Panc1 (cell line): ENCODE data around the gene ATP5PF. TPM values are rescaled to one million over a fixed set of nuclear protein-coding genes. Genes with fewer than 3 reads are reported as not detected.

Experiments used
- ATAC-seq: fragments of 200-7000 bp; cut with Tn5 transposase; 2 replicates; pipeline ENCODE4 v1.9.1; 2020; ENCODE audit warnings: mild to moderate bottlenecking, moderate library complexity
- BruUV-seq: library from RNA; stranded (reverse); fragments of 400-500 nt; replicated peaks from 2 replicates; lab custom pipeline; 2021; lab: Mats Ljungman, UMichigan
- CTCF ChIA-PET: fragments of 300-600 bp; sonication (Branson Sonifier 250); formaldehyde crosslinking; loops from one replicate; lab custom pipeline; 2022; ENCODE audit warnings: antibody characterized with exemption; lab: Charles Lee
- POLR2A ChIA-PET: fragments of 300-600 bp; sonication (Branson Sonifier 250); formaldehyde crosslinking; loops from one replicate; lab custom pipeline; 2022; ENCODE audit warnings: antibody characterized with exemption; lab: Charles Lee
- DNase-seq: peaks from one replicate; pipeline ENCODE4 v3.0.0-alpha.2; 2010; ENCODE audit warnings: low read depth, low spot score
- H3K27ac ChIP-seq: 2 replicates; pipeline ENCODE4 v1.5.1; 2011; ENCODE audit warnings: mild to moderate bottlenecking, low read length, inconsistent platforms
- H3K27me3 ChIP-seq: fragments of 200-500 bp; sonication (Bioruptor generic); 2 replicates; pipeline ENCODE4 v1.6.0; 2014; ENCODE audit warnings: low read length, inconsistent platforms; ENCODE audit not compliant: control insufficient read depth, insufficient read depth
- H3K36me3 ChIP-seq: fragments of 200-500 bp; sonication (Bioruptor generic); 2 replicates; pipeline ENCODE4 v1.5.1; 2014; ENCODE audit warnings: inconsistent platforms, mild to moderate bottlenecking, low read length, moderate library complexity; ENCODE audit not compliant: control insufficient read depth, insufficient read depth
- H3K4me1 ChIP-seq: 2 replicates; pipeline ENCODE4 v1.5.1; 2011; ENCODE audit warnings: inconsistent platforms, mild to moderate bottlenecking, low read length, moderate library complexity; ENCODE audit not compliant: control insufficient read depth, insufficient read depth
- H3K4me3 ChIP-seq, 2 experiments: 2 replicates each; pipeline ENCODE4 v1.5.1; 2011 to 2012; ENCODE audit warnings: low read depth in 2 of 2, low read length in 2 of 2, mild to moderate bottlenecking in 2 of 2, inconsistent platforms in 1 of 2, moderate library complexity in 1 of 2
- H3K9me3 ChIP-seq: fragments of 200-500 bp; sonication (Bioruptor generic); 2 replicates; pipeline ENCODE4 v1.5.1; 2014; ENCODE audit warnings: low read depth, mild to moderate bottlenecking, inconsistent platforms, low read length, moderate library complexity; ENCODE audit not compliant: control insufficient read depth, insufficient read depth
- POLR2AphosphoS5 ChIP-seq: IDR thresholded peaks from 2 replicates; pipeline ENCODE4 v1.6.1; 2012; ENCODE audit warnings: mild to moderate bottlenecking, low read depth, low read length, moderate library complexity
- SIN3A ChIP-seq: IDR thresholded peaks from 2 replicates; pipeline ENCODE4 v1.6.1; 2012; ENCODE audit warnings: low read depth, mild to moderate bottlenecking, low read length, moderate library complexity, borderline replicate concordance; ENCODE audit not compliant: insufficient read depth
- TCF7L2 ChIP-seq: IDR thresholded peaks from 2 replicates; pipeline ENCODE4 v1.6.1; 2011; ENCODE audit warnings: mild to moderate bottlenecking, low read depth, low read length, inconsistent platforms
- in situ Hi-C: cut with HindIII; loops from 2 replicates; pipeline ENCODE4 v1.10.0; 2016; ENCODE audit warnings: low sequenced_read_pairs, low pct_unique_long_range_greater_than_20kb
- intact Hi-C: fragments of 100-400 bp; cut with micrococcal nuclease; formaldehyde crosslinking; loops from one replicate; pipeline ENCODE4 v1.10.0; 2022; ENCODE audit not compliant: unreplicated experiment
- total RNA-seq: library from RNA; stranded (reverse); gene quantifications from one replicate; pipeline ENCODE4 v1.2.1, GENCODE V29; 2021; ENCODE audit not compliant: unreplicated experiment
- TF ChIP-seq, protein P1 (sequence below): fragments of 450-650 bp; IDR thresholded peaks from 2 replicates; pipeline ENCODE4 v1.5.1; 2017; ENCODE audit warnings: mild to moderate bottlenecking
- TF ChIP-seq, protein P2 (sequence below), 2 experiments: IDR thresholded peaks; 2 replicates each; pipeline ENCODE4 v1.6.1; 2011 to 2012; ENCODE audit warnings: low read depth in 2 of 2, control low read depth in 1 of 2, low read length in 1 of 2, mild to moderate bottlenecking in 1 of 2, moderate library complexity in 1 of 2; ENCODE audit not compliant: insufficient read depth in 1 of 2

ATP5PF gene
- total RNA-seq, 1 experiment from 2014 or later: 103 TPM

DNA sequence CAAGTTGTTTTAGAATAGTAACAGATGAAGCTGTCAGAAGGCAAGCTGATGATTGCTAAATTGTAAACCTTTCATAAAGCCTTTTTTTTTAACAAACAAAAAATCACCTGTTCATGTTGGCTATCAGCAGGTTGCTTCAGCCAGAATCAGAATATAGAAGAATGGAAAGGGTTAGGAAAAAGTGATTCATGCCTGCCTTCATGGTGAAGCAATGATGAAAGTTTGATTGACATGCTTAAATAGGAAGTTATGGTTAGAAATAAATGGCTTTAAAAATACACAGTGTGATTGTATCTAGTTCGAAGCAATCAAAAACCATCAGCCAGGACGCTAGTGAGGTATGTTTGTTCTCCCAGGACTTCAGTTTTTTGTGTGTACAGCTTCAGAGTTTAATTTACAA is 38.0 kb upstream of the ATP5PF start:
- no peak overlapping the region for H3K27ac ChIP-seq
- ChIA-PET POLR2A (no interaction called here), CTCF (no interaction called here)
- TF ChIP-seq SIN3A (no peak), POLR2AphosphoS5 (no peak), TCF7L2 (no peak)
- ATAC-seq (no peak), DNase-seq (no peak)
- H3K4me3 ChIP-seq: no peak overlapping the region
- in situ Hi-C loops: no loop called here
- no peaks in the 10 kb centered on the region for H3K27me3 ChIP-seq
- no peaks in the 10 kb centered on the region for H3K9me3 ChIP-seq
- no TSS peak for BruUV-seq
- no peaks in the 10 kb centered on the region for H3K4me1 ChIP-seq
- no peaks in the 10 kb centered on the region; the same call in 1 of the 2 replicates for H3K36me3 ChIP-seq
- intact Hi-C loops: no loop called here

DNA sequence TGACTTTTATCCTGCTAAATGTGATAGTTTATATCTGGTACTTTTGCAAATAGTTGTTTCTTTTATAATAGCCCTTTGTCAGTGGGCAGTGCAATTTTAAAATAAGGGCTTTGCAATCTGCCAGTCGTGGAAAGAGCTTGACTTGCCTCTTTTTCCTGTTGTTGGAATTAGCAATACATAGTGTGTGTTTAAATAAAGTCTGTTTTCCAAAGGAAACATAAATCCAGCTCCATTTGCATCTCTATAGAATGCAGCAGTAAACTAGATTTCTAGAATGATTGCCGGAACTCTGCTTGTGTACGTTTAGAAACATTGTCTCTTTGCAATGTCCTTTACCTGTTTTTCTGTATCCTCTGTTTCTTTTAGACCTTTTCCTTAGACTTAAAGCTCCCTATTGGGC is 33.2 kb upstream of the ATP5PF start:
- TF ChIP-seq, protein P1, sequence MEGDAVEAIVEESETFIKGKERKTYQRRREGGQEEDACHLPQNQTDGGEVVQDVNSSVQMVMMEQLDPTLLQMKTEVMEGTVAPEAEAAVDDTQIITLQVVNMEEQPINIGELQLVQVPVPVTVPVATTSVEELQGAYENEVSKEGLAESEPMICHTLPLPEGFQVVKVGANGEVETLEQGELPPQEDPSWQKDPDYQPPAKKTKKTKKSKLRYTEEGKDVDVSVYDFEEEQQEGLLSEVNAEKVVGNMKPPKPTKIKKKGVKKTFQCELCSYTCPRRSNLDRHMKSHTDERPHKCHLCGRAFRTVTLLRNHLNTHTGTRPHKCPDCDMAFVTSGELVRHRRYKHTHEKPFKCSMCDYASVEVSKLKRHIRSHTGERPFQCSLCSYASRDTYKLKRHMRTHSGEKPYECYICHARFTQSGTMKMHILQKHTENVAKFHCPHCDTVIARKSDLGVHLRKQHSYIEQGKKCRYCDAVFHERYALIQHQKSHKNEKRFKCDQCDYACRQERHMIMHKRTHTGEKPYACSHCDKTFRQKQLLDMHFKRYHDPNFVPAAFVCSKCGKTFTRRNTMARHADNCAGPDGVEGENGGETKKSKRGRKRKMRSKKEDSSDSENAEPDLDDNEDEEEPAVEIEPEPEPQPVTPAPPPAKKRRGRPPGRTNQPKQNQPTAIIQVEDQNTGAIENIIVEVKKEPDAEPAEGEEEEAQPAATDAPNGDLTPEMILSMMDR: no peak
- TF ChIP-seq POLR2AphosphoS5 (no peak), SIN3A (no peak), TCF7L2 (no peak)
- TF ChIP-seq, protein P2, sequence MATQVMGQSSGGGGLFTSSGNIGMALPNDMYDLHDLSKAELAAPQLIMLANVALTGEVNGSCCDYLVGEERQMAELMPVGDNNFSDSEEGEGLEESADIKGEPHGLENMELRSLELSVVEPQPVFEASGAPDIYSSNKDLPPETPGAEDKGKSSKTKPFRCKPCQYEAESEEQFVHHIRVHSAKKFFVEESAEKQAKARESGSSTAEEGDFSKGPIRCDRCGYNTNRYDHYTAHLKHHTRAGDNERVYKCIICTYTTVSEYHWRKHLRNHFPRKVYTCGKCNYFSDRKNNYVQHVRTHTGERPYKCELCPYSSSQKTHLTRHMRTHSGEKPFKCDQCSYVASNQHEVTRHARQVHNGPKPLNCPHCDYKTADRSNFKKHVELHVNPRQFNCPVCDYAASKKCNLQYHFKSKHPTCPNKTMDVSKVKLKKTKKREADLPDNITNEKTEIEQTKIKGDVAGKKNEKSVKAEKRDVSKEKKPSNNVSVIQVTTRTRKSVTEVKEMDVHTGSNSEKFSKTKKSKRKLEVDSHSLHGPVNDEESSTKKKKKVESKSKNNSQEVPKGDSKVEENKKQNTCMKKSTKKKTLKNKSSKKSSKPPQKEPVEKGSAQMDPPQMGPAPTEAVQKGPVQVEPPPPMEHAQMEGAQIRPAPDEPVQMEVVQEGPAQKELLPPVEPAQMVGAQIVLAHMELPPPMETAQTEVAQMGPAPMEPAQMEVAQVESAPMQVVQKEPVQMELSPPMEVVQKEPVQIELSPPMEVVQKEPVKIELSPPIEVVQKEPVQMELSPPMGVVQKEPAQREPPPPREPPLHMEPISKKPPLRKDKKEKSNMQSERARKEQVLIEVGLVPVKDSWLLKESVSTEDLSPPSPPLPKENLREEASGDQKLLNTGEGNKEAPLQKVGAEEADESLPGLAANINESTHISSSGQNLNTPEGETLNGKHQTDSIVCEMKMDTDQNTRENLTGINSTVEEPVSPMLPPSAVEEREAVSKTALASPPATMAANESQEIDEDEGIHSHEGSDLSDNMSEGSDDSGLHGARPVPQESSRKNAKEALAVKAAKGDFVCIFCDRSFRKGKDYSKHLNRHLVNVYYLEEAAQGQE (IDR thresholded peaks at IDR 0.05; ENCODE audit: insufficient read depth in 1 of 2, low read depth in 2 of 2, low read length in 1 of 2): no peak
- H3K4me3 ChIP-seq: no peak overlapping the region
- intact Hi-C loops (no loop called here), in situ Hi-C loops (no loop called here)
- POLR2A ChIA-PET: no interaction called here
- H3K27ac ChIP-seq: no peak overlapping the region
- no peaks in the 10 kb centered on the region for H3K4me1 ChIP-seq
- DNase-seq (no peak), ATAC-seq (no peak)
- no peaks in the 10 kb centered on the region for H3K27me3 ChIP-seq
- no peaks in the 10 kb centered on the region for H3K9me3 ChIP-seq
- CTCF ChIA-PET: no interaction called here
- BruUV-seq: no TSS peak
- peaks cover 14% of the 10 kb centered on the region; the same call in 1 of the 2 replicates for H3K36me3 ChIP-seq

DNA sequence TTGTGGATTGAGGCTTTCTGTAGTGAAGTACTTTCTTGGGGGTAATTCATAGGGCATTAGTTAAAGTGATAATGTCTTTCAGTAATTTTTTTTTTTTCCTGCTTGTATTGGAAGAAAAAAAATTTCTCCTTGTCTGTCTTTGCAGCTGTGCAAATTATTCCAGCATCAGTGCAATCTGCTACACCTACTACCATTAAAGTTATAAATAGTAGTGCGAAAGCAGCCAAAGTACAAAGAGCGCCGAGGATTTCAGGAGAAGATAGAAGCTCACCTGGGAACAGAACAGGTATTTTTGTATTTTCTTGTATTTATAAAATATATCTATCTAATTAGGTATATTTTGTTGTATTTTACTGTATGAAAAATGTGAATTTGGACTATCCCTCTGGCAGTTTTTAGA is 29.4 kb upstream of the ATP5PF start:
- ChIA-PET CTCF (no interaction called here), POLR2A (no interaction called here)
- Histone ChIP-seq H3K9me3 (no peaks in the 10 kb centered on the region), H3K27me3 (no peaks in the 10 kb centered on the region), H3K4me1 (no peaks in the 10 kb centered on the region), H3K27ac (no peak overlapping the region), H3K36me3 (peaks cover 18% of the 10 kb centered on the region; the same call in 1 of the 2 replicates), H3K4me3 (no peak overlapping the region)
- in situ Hi-C loops (no loop called here), intact Hi-C loops (no loop called here)
- no peak for TF ChIP-seq POLR2AphosphoS5
- TF ChIP-seq, protein P1: no peak
- TF ChIP-seq, protein P2 (IDR thresholded peaks at IDR 0.05; ENCODE audit: insufficient read depth in 1 of 2, low read depth in 2 of 2, low read length in 1 of 2): no peak
- no peak for TF ChIP-seq TCF7L2
- TF ChIP-seq SIN3A: no peak
- no TSS peak for BruUV-seq
- ATAC-seq (no peak), DNase-seq (no peak)
